GM12874 (cell line): ENCODE results near the gene DLL1.

Experiments used
- TF ChIP-seq, protein P1 (sequence below): IDR thresholded peaks from 2 replicates; pipeline ENCODE4 v1.5.1; 2011; ENCODE audit warnings: low read depth, mild to moderate bottlenecking, control low read depth, low read length, moderate library complexity; ENCODE audit not compliant: insufficient read depth

The DLL1 gene

DNA sequence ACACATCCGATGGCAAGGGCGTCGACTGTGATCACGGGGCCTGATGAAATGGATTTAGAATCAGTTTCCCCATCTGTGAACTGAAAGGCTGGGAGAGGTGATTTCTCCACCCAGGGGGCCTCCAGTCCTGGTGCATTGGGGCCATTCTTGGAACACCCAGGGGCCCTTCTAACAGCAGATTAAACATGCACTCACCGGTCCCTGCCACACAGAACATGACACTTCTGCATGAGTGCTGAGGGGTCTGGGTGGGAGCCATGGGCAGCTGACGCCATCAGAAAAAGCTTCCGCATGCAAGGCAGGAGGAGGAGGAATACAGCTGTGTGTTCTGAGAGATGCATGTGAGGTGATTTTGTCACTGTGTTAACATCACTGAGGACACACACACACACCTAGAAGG, 26.8 kb downstream of the DLL1 start:
- TF ChIP-seq, protein P1, sequence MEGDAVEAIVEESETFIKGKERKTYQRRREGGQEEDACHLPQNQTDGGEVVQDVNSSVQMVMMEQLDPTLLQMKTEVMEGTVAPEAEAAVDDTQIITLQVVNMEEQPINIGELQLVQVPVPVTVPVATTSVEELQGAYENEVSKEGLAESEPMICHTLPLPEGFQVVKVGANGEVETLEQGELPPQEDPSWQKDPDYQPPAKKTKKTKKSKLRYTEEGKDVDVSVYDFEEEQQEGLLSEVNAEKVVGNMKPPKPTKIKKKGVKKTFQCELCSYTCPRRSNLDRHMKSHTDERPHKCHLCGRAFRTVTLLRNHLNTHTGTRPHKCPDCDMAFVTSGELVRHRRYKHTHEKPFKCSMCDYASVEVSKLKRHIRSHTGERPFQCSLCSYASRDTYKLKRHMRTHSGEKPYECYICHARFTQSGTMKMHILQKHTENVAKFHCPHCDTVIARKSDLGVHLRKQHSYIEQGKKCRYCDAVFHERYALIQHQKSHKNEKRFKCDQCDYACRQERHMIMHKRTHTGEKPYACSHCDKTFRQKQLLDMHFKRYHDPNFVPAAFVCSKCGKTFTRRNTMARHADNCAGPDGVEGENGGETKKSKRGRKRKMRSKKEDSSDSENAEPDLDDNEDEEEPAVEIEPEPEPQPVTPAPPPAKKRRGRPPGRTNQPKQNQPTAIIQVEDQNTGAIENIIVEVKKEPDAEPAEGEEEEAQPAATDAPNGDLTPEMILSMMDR, result no peak

DNA sequence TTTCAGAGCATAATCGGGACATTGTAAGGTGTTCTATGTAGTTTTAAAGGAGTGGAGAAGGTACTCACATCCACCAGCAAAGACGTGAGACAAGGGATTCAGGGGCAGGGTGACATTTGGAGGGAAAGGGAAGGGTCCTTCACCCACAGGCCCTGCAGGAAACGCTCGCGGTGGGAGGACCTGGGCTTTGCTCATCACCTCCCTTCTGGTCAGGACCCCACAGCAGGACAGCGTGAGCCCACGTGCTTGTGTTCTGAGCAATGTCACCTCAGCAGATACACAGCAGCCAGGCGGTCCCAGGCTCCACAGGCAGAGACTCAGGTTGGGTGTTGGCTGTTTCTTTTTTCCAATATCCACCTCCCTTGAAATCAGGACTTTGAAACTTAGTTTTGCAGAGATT, 27.5 kb downstream of the DLL1 start:
- TF ChIP-seq, protein P1, result no peak

DNA sequence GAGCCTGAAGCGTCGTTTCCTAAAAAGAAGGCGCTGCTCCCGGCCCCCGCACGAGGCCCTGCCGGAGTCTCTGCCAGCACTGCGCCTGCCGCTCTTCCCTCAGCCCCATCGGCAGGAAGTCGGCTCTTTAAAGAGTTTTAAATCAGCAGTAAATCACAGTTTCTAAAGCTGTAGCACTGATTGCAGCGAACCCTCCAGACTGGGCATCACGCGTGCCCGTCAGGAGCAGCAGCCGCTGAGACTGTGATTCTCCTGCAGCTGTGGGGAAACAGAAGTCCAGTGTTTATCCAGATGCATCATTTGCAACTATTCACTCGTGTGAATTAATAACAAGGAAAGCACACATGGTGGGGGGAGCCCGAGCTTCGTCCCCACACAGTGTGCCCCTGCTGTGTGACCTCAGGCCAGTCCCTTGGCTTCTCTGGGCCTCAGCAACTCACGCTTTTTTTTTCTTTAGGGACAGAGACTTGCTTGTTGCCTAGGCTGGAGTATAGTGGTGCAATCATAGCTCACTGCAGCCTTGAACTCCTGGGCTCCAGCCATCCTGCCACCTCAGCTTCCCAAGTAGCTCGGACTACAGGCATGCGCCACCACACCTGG, 28.3 kb downstream of the DLL1 start:
- TF ChIP-seq, protein P1, result no peak

DNA sequence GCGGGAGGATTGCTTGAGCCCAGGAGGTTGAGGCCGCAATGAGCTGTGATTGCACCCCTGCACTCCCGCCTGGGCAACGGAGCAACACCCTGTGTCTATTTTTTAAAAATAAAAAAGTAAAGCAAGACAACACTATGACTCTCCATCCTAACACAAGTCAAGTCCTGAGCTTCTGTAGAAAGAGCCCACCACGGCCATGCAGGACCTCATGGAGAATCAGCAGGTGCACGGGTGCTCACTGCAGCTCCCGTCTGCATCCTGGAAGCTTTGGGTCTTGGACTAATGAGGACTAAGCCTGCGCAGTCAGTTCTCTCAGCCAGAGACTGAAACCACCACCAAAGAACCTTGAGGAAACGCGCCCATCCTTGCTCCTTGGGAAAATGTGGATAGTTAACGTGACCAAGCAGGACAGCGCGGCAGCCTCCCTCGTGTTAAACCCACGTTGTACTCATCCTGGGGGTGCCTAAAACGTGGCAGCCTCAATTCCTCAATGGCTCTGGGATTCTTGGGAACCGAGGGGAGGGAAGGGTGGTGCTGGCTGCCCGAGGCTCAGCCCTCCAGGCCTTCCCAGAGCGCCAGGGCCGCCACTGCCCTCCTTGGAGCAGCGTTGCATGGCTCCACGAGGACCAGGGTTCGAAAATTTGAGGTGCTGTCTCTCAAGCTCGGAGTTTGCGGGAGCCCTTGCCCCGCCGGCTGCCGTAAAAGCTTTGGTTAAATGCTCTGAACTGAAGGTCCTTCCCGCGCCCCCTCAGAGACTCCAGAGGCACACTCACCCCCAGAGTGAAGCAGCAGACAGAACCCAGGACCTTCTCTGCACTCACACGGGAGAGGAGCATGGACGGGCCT, 29.0 kb downstream of the DLL1 start:
- TF ChIP-seq, protein P1, result no peak

DNA sequence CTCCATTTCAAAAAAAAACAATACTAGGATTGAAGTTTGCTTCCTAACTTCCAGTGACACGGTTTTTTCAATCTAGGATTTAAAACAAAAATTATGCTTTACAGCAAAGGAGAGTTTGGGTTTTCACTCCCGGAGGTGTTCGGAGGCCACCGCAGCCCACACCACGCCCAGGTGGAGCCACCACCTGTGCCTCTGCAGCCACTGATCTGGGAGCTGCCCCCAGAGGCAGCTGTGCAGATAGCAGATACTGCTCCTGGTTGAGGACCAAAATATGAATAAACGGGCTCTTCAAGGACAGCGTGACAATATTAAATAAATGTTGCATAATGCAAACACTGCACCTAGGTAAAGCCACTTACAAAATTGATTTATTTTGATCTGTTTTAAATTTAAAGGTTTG, 30.2 kb downstream of the DLL1 start:
- TF ChIP-seq, protein P1, result no peak

DNA sequence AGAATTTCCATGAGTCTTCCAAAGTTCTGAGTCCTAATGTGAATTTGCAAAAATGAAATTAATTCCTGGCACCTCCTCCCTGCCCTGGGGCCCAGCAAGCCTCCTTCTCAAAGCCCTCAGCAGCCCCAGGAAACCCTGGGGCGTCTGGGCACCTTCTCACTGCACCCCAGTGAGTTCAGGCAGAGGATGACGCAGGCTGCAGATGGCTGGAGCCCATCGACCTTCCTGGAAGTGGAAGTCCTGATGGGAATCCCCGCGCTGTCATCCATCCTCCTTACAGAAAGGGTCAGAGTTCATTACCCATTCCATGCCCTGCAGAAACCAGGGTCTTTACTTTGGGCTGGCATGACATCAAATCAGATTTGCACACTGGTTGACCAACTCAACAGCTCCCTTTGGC, 31.6 kb downstream of the DLL1 start:
- TF ChIP-seq, protein P1, result no peak

DNA sequence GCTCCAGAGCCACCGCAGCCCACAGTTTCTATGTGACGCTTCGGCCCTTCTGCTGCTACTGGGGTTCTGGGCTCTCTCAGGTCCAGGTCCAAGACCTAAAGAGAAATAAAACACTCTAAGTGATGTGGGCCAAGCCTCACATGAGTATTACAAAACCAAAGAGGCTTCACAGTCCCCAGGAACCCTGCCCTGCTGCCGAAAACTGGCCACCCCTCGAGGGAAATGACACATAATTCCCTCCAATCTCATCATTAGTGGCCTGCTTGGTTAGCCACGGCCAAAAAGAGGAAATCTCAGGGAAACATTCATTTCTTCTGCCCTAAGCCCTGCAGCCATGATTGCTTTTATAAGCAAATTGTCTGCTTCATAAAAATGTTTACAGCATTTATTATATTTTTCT, 32.5 kb downstream of the DLL1 start:
- TF ChIP-seq, protein P1, result no peak
